T-helper 22 cell (primary cell): ENCODE results near the gene TLX1.
A peak's percentile ranks its signal among the peaks of the same experiment; 100 is the strongest.
"Not testable (repeated sequence)": the region's sequence is repeated elsewhere in the genome, so short reads cannot be mapped to it uniquely, and the experiment has no call there.

Experiments
- DNase-seq: peaks from one replicate; pipeline ENCODE4 v3.0.0-alpha.2; 2020; ENCODE audit warnings: low read depth

TLX1 gene

DNA sequence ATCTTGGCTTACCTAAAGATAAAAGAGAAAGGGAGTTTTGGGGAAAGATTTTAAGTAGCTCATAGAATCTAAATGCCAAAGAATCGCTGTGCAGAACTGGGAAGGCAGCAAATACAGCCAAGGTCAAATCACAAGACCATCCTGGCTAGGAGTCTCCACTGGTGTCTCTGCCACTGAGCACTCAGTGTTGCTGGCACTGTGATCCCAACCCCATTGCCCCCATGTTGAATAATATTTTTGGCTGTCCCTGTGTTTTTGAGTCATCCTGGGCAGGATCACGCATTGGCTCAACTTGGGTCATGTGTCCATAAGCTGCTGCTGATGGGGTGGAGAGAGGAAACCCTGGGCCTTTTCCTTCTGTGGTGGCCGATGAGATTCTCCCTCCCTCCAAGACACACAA, 21.2 kb downstream of the TLX1 start:
- no peak for DNase-seq

DNA sequence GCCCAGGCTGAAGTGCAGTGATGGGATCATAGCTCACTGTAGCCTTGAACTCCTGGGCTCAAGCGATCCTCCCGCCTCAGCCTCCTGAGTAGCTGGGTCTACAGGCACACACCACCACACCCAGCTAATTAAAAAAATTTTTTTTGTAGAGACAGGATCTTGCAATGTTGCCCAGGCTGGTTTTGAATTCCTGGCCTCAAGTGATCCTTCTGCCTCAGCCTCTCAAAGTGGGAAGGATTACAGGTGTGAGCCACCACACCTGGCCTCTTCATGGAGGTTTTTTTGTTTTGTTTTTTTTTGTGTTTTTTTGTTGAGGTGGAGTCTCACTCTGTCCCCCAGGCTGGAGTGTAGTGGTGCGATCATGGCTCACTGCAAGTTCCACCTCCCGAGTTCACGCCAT, 23.4 kb downstream of the TLX1 start:
- DNase-seq: not testable (repeated sequence)

GRCh38 chr10:101155896-101156295, 24.8 kb downstream of the TLX1 start:
- DNase-seq: no peak

GRCh38 chr10:101157756-101158458, 26.8 kb downstream of the TLX1 start:
- DNase-seq: no peak

GRCh38 chr10:101158459-101159058, 27.5 kb downstream of the TLX1 start:
- no peak for DNase-seq

- peak; percentile 32 for DNase-seq
These were observed 30.6 kb downstream of the TLX1 start for GRCh38 chr10:101161494-101162299.

DNA sequence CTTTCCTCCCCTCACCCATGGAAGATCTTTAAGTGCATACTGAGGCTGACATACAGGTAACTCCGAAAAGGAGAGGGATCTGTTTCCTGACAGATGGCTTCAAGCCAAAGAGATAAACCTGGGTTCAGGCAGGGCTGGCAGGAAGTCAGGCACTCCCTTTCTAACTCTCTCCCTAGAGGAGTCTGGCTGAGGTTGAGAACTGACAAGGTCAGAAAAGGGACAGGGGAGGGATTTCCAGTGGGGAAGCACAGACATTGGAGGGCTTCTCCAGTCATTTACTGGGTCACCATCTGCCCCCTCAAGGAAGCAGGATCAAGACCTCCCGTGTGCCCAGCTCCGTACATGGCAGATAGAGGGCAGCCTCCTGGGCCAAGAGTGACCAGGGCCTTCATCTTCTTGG, 31.6 kb downstream of the TLX1 start:
- no peak for DNase-seq

- no peak for DNase-seq
These were observed 32.9 kb downstream of the TLX1 start for GRCh38 chr10:101164020-101164419.

GRCh38 chr10:101165736-101166135, 34.6 kb downstream of the TLX1 start:
- no peak for DNase-seq

GRCh38 chr10:101166430-101166829, 35.3 kb downstream of the TLX1 start:
- DNase-seq: no peak

DNA sequence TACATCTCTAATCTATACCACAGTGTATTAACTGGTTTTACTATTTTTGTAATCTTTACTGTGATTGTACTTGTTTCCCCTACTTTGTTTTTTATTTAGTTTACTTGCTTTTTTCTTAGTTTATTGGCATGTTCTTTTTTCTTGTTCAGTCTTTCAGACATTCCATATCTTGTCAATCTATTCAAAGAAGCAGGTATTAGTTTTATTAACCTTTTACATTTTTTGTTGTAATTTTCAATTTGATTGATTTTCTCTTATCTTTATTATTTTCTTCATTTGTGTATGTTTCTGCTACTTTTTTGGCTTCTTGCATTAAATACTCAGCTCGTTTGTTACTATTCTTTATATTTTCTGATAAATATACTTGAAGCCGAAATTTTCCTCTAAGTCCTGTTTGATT, 41.6 kb downstream of the TLX1 start:
- DNase-seq: no peak

DNA sequence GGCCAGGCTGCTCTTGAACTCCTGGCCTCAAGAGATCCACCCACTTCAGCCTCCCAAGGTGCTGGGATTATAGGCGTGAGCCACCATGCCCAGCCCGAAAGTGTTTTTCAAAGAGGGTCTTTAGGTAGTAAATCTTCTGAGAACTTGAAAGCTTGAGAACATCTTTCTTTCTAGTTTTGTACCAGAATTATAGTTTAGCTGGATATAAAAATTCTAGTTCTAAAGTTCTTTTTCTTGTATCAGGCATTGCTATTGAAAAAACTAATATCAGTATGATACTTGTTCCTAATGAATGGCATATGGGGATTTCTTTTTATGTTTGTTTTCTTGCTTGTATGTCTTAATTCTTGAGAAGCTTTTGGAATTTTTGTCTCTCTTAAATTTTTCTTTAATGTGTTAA, 43.2 kb downstream of the TLX1 start:
- no peak for DNase-seq

- DNase-seq: no peak
These were observed 45.5 kb downstream of the TLX1 start for GRCh38 chr10:101176577-101176976.

- no peak for DNase-seq
These were observed 51.8 kb downstream of the TLX1 start for GRCh38 chr10:101182936-101183335.

DNA sequence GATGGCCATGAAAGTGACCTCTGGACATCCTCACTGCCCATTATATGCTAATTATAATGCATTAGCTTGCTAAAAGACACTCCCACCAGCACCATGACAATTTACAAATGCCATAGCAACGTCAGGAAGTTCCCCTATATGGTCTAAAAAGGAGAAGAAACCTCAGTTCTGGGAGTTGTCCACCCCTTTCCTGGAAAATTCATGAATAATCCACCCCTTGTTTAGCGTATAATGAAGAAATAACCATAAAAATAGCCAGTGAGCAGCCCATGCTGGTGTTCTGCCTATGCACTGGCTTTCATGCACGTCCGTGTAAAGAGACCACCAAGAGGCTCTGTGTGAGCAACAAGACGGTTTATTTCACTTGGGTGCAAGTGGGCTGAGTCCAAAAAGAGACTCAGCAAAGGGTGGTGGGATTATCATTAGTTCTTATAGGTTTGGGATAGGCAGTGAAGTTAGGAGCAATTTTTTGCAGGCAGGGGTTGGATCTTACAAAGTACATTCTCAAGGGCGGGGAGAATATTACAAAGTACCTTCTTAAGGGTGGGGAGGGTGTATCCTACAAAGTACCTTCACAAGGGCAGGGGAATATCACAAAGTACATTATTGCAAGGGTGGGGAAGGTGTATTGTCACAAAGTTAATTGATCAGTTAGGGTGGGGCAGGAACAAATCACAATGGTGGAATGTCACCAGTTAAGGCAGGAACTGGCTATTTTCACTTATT, 52.5 kb downstream of the TLX1 start:
- no peak for DNase-seq
